Measurements from ENCODE around the gene IL1RAPL1. TPM values are rescaled to one million over a fixed set of nuclear protein-coding genes. Genes with fewer than 3 reads are reported as not detected.

IL1RAPL1 gene
- total RNA-seq, 2 experiments from 2014 or later = not detected

DNA sequence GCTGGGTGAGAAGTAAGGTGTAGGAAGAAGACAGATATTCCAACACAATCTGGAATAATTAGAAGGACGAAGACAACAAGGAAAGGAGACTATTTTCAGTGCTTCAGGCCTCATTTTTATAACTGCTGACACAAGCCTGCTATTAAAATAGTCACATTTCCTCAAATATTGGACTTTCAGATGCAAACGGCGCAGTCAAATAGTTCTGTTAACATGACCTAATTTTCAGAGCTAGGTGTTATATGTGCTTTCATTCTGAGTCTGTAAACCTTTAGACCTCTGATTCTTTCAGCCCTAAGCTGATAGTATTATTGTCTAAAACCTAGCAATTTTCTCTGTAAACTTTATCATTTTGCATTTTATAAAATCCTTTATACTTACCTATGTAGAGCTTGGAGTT is 261.5 kb downstream of the IL1RAPL1 start:
- no peaks in the 10 kb centered on the region for H3K27me3 Mint-ChIP-seq (ENCODE audit: low read depth)
- H3K4me3 Mint-ChIP-seq = no peak overlapping the region
- no peak for DNase-seq
- H3K27ac Mint-ChIP-seq = no peak overlapping the region
- no peaks in the 10 kb centered on the region for H3K36me3 Mint-ChIP-seq (ENCODE audit: low read depth)
- CTCF ChIA-PET = no interaction called here
- intact Hi-C loops (cut with micrococcal nuclease) = no loop called here
- H3K4me1 Mint-ChIP-seq (ENCODE audit: low read depth) = no peaks in the 10 kb centered on the region
- peaks cover 7% of the 10 kb centered on the region for H3K9me3 Mint-ChIP-seq

DNA sequence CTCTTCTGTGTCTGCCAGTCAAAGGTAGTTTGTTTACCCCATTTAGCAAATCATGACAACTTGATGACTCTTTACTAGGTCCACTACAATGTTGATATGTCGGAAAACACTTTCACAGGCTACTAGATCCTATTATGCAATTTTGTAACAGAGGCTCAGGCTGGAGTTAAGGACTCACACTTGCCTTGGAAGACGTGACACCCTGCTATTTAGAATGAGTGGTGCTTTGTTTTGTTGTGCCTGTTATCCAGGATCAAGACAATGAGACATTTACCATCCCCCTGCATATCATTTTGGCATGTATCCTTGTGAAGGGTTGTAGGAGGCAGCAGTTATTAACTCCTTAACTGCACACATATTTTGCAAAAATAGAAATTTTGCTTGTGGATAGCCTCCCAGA is 263.7 kb downstream of the IL1RAPL1 start:
- Mint-ChIP-seq H3K4me1 (ENCODE audit: low read depth) (no peaks in the 10 kb centered on the region), H3K9me3 (peaks cover 15% of the 10 kb centered on the region), H3K36me3 (ENCODE audit: low read depth) (no peaks in the 10 kb centered on the region), H3K27me3 (ENCODE audit: low read depth) (no peaks in the 10 kb centered on the region), H3K4me3 (no peak overlapping the region), H3K27ac (no peak overlapping the region)
- DNase-seq = no peak
- CTCF ChIA-PET = no interaction called here
- intact Hi-C loops (cut with micrococcal nuclease) = no loop called here

GRCh38 chrX:28851871-28852270 is 264.6 kb downstream of the IL1RAPL1 start:
- DNase-seq = no peak
- H3K27me3 Mint-ChIP-seq (ENCODE audit: low read depth) = no peaks in the 10 kb centered on the region
- H3K27ac Mint-ChIP-seq = no peak overlapping the region
- intact Hi-C loops (cut with micrococcal nuclease) = no loop called here
- H3K36me3 Mint-ChIP-seq (ENCODE audit: low read depth) = no peaks in the 10 kb centered on the region
- H3K9me3 Mint-ChIP-seq = peaks cover 15% of the 10 kb centered on the region
- H3K4me1 Mint-ChIP-seq (ENCODE audit: low read depth) = no peaks in the 10 kb centered on the region
- CTCF ChIA-PET = no interaction called here
- H3K4me3 Mint-ChIP-seq = no peak overlapping the region

DNA sequence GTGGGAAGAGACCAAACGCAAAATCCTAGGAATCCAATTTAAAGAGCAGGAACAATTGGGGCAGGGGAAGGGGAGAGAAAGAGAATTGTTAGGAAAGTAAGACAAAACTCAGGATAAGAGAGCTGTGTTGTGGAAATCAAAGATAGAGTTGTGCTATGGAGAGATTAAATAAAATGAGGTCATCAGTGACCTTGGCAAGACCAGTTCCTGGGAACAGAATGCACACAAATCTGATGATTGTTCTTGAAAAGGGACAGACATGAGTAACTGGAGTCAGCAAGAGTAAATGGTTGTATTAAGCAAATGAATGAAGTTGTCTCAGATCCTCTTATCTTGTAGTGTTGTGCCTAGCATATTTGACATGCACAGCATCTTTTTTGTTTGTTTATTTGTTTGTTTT is 267.4 kb downstream of the IL1RAPL1 start:
- H3K4me1 Mint-ChIP-seq (ENCODE audit: low read depth) = no peaks in the 10 kb centered on the region
- CTCF ChIA-PET = no interaction called here
- H3K9me3 Mint-ChIP-seq = peaks cover 10% of the 10 kb centered on the region
- H3K27me3 Mint-ChIP-seq (ENCODE audit: low read depth) = no peaks in the 10 kb centered on the region
- DNase-seq = no peak
- no peaks in the 10 kb centered on the region for H3K36me3 Mint-ChIP-seq (ENCODE audit: low read depth)
- intact Hi-C loops (cut with micrococcal nuclease) = no loop called here
- no peak overlapping the region for H3K4me3 Mint-ChIP-seq
- no peak overlapping the region for H3K27ac Mint-ChIP-seq

DNA sequence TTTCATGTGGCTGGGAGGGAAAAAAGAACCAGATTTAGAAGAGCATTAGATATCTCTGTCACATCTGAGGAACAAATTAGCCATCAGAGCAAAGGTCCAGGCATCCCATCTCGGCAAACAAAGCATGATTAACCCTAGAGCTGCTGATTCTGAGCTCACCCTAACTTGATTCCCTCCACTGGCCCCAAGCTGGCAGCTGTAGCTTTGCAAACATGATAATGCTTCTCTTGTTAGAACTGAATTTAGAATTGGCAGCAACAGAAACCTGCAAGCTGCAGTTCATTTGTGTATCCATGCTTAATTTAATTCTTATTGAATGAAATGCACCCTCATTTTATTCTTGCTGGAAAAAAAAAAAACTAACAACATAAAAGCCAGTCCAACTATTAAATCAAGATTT is 289.2 kb downstream of the IL1RAPL1 start:
- no peak overlapping the region for H3K4me3 Mint-ChIP-seq
- H3K4me1 Mint-ChIP-seq (ENCODE audit: low read depth) = no peaks in the 10 kb centered on the region
- no peak overlapping the region for H3K27ac Mint-ChIP-seq
- intact Hi-C loops (cut with micrococcal nuclease) = no loop called here
- CTCF ChIA-PET = no interaction called here
- peaks cover 3% of the 10 kb centered on the region for H3K9me3 Mint-ChIP-seq
- no peaks in the 10 kb centered on the region for H3K36me3 Mint-ChIP-seq (ENCODE audit: low read depth)
- no peak for DNase-seq
- no peaks in the 10 kb centered on the region for H3K27me3 Mint-ChIP-seq (ENCODE audit: low read depth)

DNA sequence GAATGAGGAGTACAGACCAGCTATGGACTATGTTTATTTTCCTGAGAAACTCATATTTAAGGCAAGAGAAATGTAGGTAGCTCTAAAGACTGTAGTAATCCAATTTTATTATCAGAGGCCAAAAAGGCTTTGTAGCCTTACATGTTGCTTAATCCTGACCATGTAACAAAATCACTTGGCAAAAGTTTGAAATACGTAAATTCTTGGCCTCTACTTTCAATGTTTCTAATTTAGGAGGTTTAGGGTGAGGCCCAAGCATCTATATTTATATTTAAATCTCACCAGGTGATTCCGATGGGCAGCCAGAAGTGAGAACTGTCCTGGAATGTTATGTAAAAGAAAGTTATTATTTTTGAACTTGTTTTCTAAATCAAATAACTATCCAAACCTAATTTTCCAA is 289.7 kb downstream of the IL1RAPL1 start:
- DNase-seq = no peak
- H3K27ac Mint-ChIP-seq = no peak overlapping the region
- H3K4me1 Mint-ChIP-seq (ENCODE audit: low read depth) = no peaks in the 10 kb centered on the region
- no peak overlapping the region for H3K4me3 Mint-ChIP-seq
- H3K9me3 Mint-ChIP-seq = peaks cover 5% of the 10 kb centered on the region
- CTCF ChIA-PET = no interaction called here
- no peaks in the 10 kb centered on the region for H3K27me3 Mint-ChIP-seq (ENCODE audit: low read depth)
- no peaks in the 10 kb centered on the region for H3K36me3 Mint-ChIP-seq (ENCODE audit: low read depth)
- intact Hi-C loops (cut with micrococcal nuclease) = no loop called here

- Mint-ChIP-seq H3K27ac (no peak overlapping the region), H3K27me3 (ENCODE audit: low read depth) (no peaks in the 10 kb centered on the region), H3K4me3 (no peak overlapping the region), H3K9me3 (peaks cover 5% of the 10 kb centered on the region), H3K36me3 (ENCODE audit: low read depth) (no peaks in the 10 kb centered on the region), H3K4me1 (ENCODE audit: low read depth) (no peaks in the 10 kb centered on the region)
- CTCF ChIA-PET = no interaction called here
- intact Hi-C loops (cut with micrococcal nuclease) = no loop called here
- no peak for DNase-seq
Observed at GRCh38 chrX:28880136-28880535, 292.9 kb downstream of the IL1RAPL1 start.

DNA sequence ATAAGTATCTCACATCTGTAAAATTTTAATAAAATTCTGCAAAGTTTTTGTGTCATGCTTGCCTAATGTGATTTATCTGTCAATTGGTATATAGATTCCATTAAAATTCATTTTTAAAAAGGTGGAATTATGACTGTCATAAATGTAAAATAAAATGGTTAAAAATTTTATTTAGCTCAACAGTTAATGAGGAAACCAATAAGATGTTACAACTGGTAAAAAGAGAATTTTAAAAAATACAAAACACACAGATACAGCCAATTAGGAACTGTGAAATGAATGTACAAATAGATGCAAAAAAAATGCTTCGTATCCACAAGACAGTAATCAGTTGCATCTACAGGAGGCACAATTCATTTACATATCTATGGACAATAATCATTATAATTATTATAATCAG is 297.6 kb downstream of the IL1RAPL1 start:
- H3K4me3 Mint-ChIP-seq = no peak overlapping the region
- intact Hi-C loops (cut with micrococcal nuclease) = no loop called here
- peaks cover 5% of the 10 kb centered on the region for H3K9me3 Mint-ChIP-seq
- CTCF ChIA-PET = no interaction called here
- H3K27ac Mint-ChIP-seq = no peak overlapping the region
- no peaks in the 10 kb centered on the region for H3K36me3 Mint-ChIP-seq (ENCODE audit: low read depth)
- H3K4me1 Mint-ChIP-seq (ENCODE audit: low read depth) = no peaks in the 10 kb centered on the region
- H3K27me3 Mint-ChIP-seq (ENCODE audit: low read depth) = no peaks in the 10 kb centered on the region
- DNase-seq = no peak

DNA sequence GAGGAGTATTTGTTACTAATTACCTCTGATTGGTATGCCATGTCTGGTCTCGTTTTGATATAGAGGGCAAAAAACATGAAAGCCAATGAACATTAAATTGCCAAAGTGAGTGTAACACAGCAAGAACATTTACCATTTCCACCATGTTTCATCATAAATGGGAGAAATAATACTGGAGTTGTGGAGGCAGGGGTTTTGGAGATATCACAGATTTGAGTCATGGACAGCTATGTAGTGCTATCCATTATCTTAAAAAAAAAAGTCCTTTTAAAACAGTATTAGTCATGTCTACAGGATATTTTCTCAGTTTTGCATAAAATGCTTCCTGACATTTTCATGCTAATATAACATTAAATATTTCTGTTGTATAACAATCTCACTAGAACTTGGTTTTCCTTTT is 301.2 kb downstream of the IL1RAPL1 start:
- no peaks in the 10 kb centered on the region for H3K9me3 Mint-ChIP-seq
- H3K4me3 Mint-ChIP-seq = no peak overlapping the region
- CTCF ChIA-PET = no interaction called here
- H3K27ac Mint-ChIP-seq = no peak overlapping the region
- intact Hi-C loops (cut with micrococcal nuclease) = no loop called here
- no peaks in the 10 kb centered on the region for H3K36me3 Mint-ChIP-seq (ENCODE audit: low read depth)
- H3K27me3 Mint-ChIP-seq (ENCODE audit: low read depth) = no peaks in the 10 kb centered on the region
- no peak for DNase-seq
- H3K4me1 Mint-ChIP-seq (ENCODE audit: low read depth) = no peaks in the 10 kb centered on the region

- no peak for DNase-seq
- no peak overlapping the region for H3K27ac Mint-ChIP-seq
- H3K9me3 Mint-ChIP-seq = no peaks in the 10 kb centered on the region
- H3K4me1 Mint-ChIP-seq (ENCODE audit: low read depth) = no peaks in the 10 kb centered on the region
- CTCF ChIA-PET = no interaction called here
- H3K4me3 Mint-ChIP-seq = no peak overlapping the region
- intact Hi-C loops (cut with micrococcal nuclease) = no loop called here
- H3K27me3 Mint-ChIP-seq (ENCODE audit: low read depth) = no peaks in the 10 kb centered on the region
- H3K36me3 Mint-ChIP-seq (ENCODE audit: low read depth) = no peaks in the 10 kb centered on the region
Observed at GRCh38 chrX:28889591-28890090, 302.4 kb downstream of the IL1RAPL1 start.

DNA sequence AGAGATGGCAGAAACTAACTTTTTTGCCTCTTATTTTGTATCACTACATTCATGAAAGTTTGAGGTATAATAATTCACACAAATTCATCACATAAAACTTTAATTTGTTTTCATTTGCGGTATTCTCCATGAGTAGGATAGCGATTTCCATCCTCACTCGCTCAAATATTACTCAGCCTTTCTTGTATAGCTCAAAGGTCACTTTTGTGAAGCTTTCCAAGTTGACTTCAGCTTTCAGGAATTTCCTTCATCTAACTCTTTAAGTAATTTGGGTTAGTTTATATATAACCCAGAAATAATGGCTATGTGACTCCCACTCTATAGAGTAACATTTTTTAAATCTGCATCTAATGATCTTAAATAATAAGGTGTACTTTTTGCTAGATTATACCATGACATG is 314.4 kb downstream of the IL1RAPL1 start:
- CTCF ChIA-PET = no interaction called here
- H3K9me3 Mint-ChIP-seq = peaks cover 3% of the 10 kb centered on the region
- H3K4me3 Mint-ChIP-seq = no peak overlapping the region
- no peaks in the 10 kb centered on the region for H3K36me3 Mint-ChIP-seq (ENCODE audit: low read depth)
- no peak for DNase-seq
- H3K4me1 Mint-ChIP-seq (ENCODE audit: low read depth) = no peaks in the 10 kb centered on the region
- H3K27me3 Mint-ChIP-seq (ENCODE audit: low read depth) = no peaks in the 10 kb centered on the region
- H3K27ac Mint-ChIP-seq = no peak overlapping the region
- intact Hi-C loops (cut with micrococcal nuclease) = no loop called here

GRCh38 chrX:28910487-28910886 is 323.2 kb downstream of the IL1RAPL1 start:
- CTCF ChIA-PET = no interaction called here
- Mint-ChIP-seq H3K9me3 (peaks cover 5% of the 10 kb centered on the region), H3K4me3 (no peak overlapping the region), H3K4me1 (ENCODE audit: low read depth) (no peaks in the 10 kb centered on the region), H3K27me3 (ENCODE audit: low read depth) (no peaks in the 10 kb centered on the region), H3K36me3 (ENCODE audit: low read depth) (no peaks in the 10 kb centered on the region), H3K27ac (no peak overlapping the region)
- intact Hi-C loops (cut with micrococcal nuclease) = no loop called here
- no peak for DNase-seq

GRCh38 chrX:28920153-28920943 is 333.1 kb downstream of the IL1RAPL1 start:
- Mint-ChIP-seq H3K27me3 (ENCODE audit: low read depth) (no peaks in the 10 kb centered on the region), H3K4me3 (no peak overlapping the region), H3K27ac (no peak overlapping the region), H3K36me3 (ENCODE audit: low read depth) (no peaks in the 10 kb centered on the region), H3K9me3 (peaks cover 1% of the 10 kb centered on the region), H3K4me1 (ENCODE audit: low read depth) (no peaks in the 10 kb centered on the region)
- intact Hi-C loops (cut with micrococcal nuclease) = no loop called here
- DNase-seq = no peak
- CTCF ChIA-PET = no interaction called here
